ENCODE results near the gene LIPC. TPM values are rescaled to one million over a fixed set of nuclear protein-coding genes. Genes with fewer than 3 reads are reported as not detected.

The LIPC gene
- total RNA-seq (2011; cell fraction: chromatin; rRNA removed; ENCODE audit: low replicate concordance), result 0.42 TPM in 1 of 2 replicates, not detected in the other
- 0.17 and 0.26 TPM in 2 replicates for total RNA-seq (2011; cell fraction: nucleolus; rRNA removed)
- 0.15 and 0.92 TPM in 2 replicates for total RNA-seq (2011; cell fraction: nucleoplasm; rRNA removed)
- total RNA-seq (2014; rRNA removed) (0.08 TPM in 1 of 2 replicates, not detected in the other), total RNA-seq (2014; rRNA removed; fragmentation: Illumina TruSeq; extraction: Trizol) (0.07 and 0.29 TPM in 2 replicates), total RNA-seq (2015; rRNA removed; fragmentation: Illumina TruSeq; extraction: Trizol) (0.15 and 0.33 TPM in 2 replicates), total RNA-seq (2021) (0.13 and 0.27 TPM in 2 replicates), polyA plus RNA-seq (2011; rRNA removed) (0.11 and 0.12 TPM in 2 replicates), polyA plus RNA-seq (2014; fragmentation: Illumina TruSeq; extraction: Trizol) (0.09 and 0.14 TPM in 2 replicates), polyA plus RNA-seq (2014; fragmentation: Nextera tagmentation; extraction: Ambion mirVana) (under 1 TPM in 1 of 2 experiments, not detected in 1; 0.07 TPM), polyA plus RNA-seq (2014; rRNA removed) (0.35 and 0.41 TPM in 2 replicates), polyA minus RNA-seq (2011; rRNA and poly(A)+ RNA removed) (0.11 and 0.12 TPM in 2 replicates), Bru-seq, nascent RNA (percentile 21 among the genes with signal in this experiment), BruChase-seq, experiment 1, labeled RNA remaining after a 2-hour chase (percentile 23 among the genes with signal in this experiment), BruChase-seq, experiment 2, labeled RNA remaining after a 6-hour chase (percentile 24 among the genes with signal in this experiment)
- polyA plus RNA-seq (2011; cell fraction: cytosol; rRNA removed), result 0.16 TPM in 1 of 2 replicates, not detected in the other
- polyA plus RNA-seq (2011; cell fraction: nucleus; rRNA removed), result 0.14 and 0.36 TPM in 2 replicates
- 0.76 and 4.9 TPM in 2 replicates for polyA plus RNA-seq (2012)
- polyA minus RNA-seq (2011; cell fraction: cytosol; rRNA and poly(A)+ RNA removed), result not detected in 2 replicates
- polyA minus RNA-seq (2011; cell fraction: nucleus; rRNA and poly(A)+ RNA removed), result 0.13 and 0.22 TPM in 2 replicates
- long read RNA-seq, experiment 1, result 0 reads
- long read RNA-seq, experiment 2, partial matches to known transcripts, result 0 of 1 reads
- long read RNA-seq, experiment 2, other reads (novel, unspliced or antisense), result 1 of 1 reads
- long read RNA-seq, experiment 3, result 0 reads

- no peaks in the 10 kb centered on the region for H3K9me1 ChIP-seq (ENCODE audit: control insufficient read depth, insufficient read depth, low read length)
- H2AFZ ChIP-seq (ENCODE audit: low read depth, low read length), result peak within 1 kb of the TSS; percentile 43; the same call in 1 of the 2 replicates
- H3K27me3 ChIP-seq (ENCODE audit: control insufficient read depth in 2 of 2, insufficient read depth in 2 of 2, low read length in 2 of 2), result no peaks in the 10 kb centered on the region
- no peak for ATAC-seq
- no peak for DNase-seq (ENCODE audit: extremely low read depth in 1 of 4, low spot score in 3 of 4)
- no peak within 1 kb of the TSS for H3K4me3 ChIP-seq
- H3K9ac ChIP-seq (ENCODE audit: insufficient read depth in 1 of 2, low read depth in 2 of 2, low read length in 2 of 2), result no peak within 1 kb of the TSS
- no peaks in the 10 kb centered on the region for H4K20me1 ChIP-seq (replicated peaks; ENCODE audit: control insufficient read depth, insufficient read depth, low read length)
- ChIA-PET POLR2A (no interaction called here), CTCF (ENCODE audit: low intra/inter-chr PET ratio) (no interaction called here)
- H3K4me1 ChIP-seq (replicated peaks in 1 of 2; ENCODE audit: control insufficient read depth in 2 of 2, insufficient read depth in 2 of 2, low read length in 2 of 2), result peaks cover 14 to 17% of the 10 kb centered on the region in 2 experiments
- WGBS (ENCODE audit: insufficient coverage, low coverage, missing lambda C conversion rate), result 73% methylated on average over 10 of the region's 10 CpGs
- H3K4me2 ChIP-seq (ENCODE audit: insufficient read depth, low read length), result no peak within 1 kb of the TSS
- FAIRE-seq, result no peak
- H3K36me3 ChIP-seq (ENCODE audit: control insufficient read depth, insufficient read depth, low read length), result no peaks in the 10 kb centered on the region
- H3K79me2 ChIP-seq (ENCODE audit: control insufficient read depth, insufficient read depth, low read length), result no peaks in the 10 kb centered on the region
- no peaks in the 10 kb centered on the region for H3K9me3 ChIP-seq (replicated peaks; ENCODE audit: control insufficient read depth, insufficient read depth, low read depth, low read length)
- in situ Hi-C loops (cut with MboI) (loop anchor here (10.0 kb wide), 1 partner anchor 313 kb away; the partner anchor contains the start of gene ADAM10), intact Hi-C loops (cut with micrococcal nuclease) (loop anchor here (5.0 to 10.0 kb wide), 3 partner anchors 47 to 323 kb away; no protein-coding TSS in a partner anchor)
- no TSS peak for BruUV-seq (replicated peaks)
- TF ChIP-seq MBD2 (IDR thresholded peaks at IDR 0.05; ENCODE audit: borderline replicate concordance, low read depth), result no peak
- 0 out of 2 replicates have a peak, but pooled peaks have one; percentile 11 for TF ChIP-seq C11orf30 (IDR thresholded peaks at IDR 0.05; ENCODE audit: low read depth)
- H3K27ac ChIP-seq (ENCODE audit: extremely low read depth, low read depth, low read length), result no peak within 1 kb of the TSS
Observed at GRCh38 chr15:58431221-58432149, at the start of gene LIPC. TSS of gene LIPC (plus strand) at chr15:58431991. CDS start at chr15:58432033, 42 bp downstream.
